Lung (tissue), 12 donors: Measurements from ENCODE around the gene KIF26A. TPM values are rescaled to one million over a fixed set of nuclear protein-coding genes. Genes with fewer than 3 reads are reported as not detected.

Source experiments
- ATAC-seq: fragments of 200-7000 bp; cut with Tn5 transposase; one replicate; pipeline ENCODE4 v1.9.1; 2020; ENCODE audit warnings: moderate number of reproducible peaks; ENCODE audit not compliant: insufficient read depth, low FRiP score
- DNase-seq, 3 donors: peaks; one replicate each; pipeline ENCODE4 v3.0.0-alpha.2; 2013 to 2017
- H3K27ac ChIP-seq, 2 donors: one replicate each; pipeline ENCODE4 v1.5.1; 2013; ENCODE audit warnings: mild to moderate bottlenecking in 2 of 2, moderate library complexity in 2 of 2, control low read depth in 1 of 2, inconsistent platforms in 1 of 2, low read depth in 1 of 2, low read length in 1 of 2
- H3K27me3 ChIP-seq, 3 donors: one replicate each; pipeline ENCODE4 v1.5.1; 2013; ENCODE audit warnings: low read length in 2 of 3; ENCODE audit not compliant: control insufficient read depth in 3 of 3, insufficient read depth in 3 of 3
- H3K36me3 ChIP-seq, 4 donors: one replicate each; pipeline ENCODE4 v1.5.1; 2013; ENCODE audit warnings: low read length in 4 of 4, mild to moderate bottlenecking in 1 of 4, moderate library complexity in 1 of 4; ENCODE audit not compliant: control insufficient read depth in 4 of 4, insufficient read depth in 4 of 4
- H3K4me1 ChIP-seq, 5 donors: one replicate each; pipeline ENCODE4 v1.5.1; 2013; ENCODE audit warnings: low read length in 5 of 5, mild to moderate bottlenecking in 2 of 5, moderate library complexity in 1 of 5; ENCODE audit not compliant: control insufficient read depth in 5 of 5, insufficient read depth in 5 of 5
- H3K4me3 ChIP-seq: one replicate; pipeline ENCODE4 v1.5.1; 2013; ENCODE audit warnings: mild to moderate bottlenecking, control low read depth, moderate library complexity
- H3K9ac ChIP-seq, 2 donors: one replicate each; pipeline ENCODE4 v1.5.1; 2013; ENCODE audit warnings: low read length in 2 of 2, control low read depth in 1 of 2; ENCODE audit not compliant: insufficient read depth in 1 of 2
- H3K9me3 ChIP-seq, 4 donors: one replicate each; pipeline ENCODE4 v1.5.1; 2013; ENCODE audit warnings: low read length in 3 of 4, mild to moderate bottlenecking in 1 of 4, moderate library complexity in 1 of 4; ENCODE audit not compliant: control insufficient read depth in 4 of 4, insufficient read depth in 3 of 4
- CTCF ChIP-seq: IDR thresholded peaks from 2 replicates; pipeline ENCODE4 v1.5.1; 2012; ENCODE audit warnings: mild to moderate bottlenecking; ENCODE audit errors: control extremely low read depth, extremely low read depth
- WGBS, 2 donors: extraction: QIAGEN DNeasy Blood & Tissue Kit; methylation state at CpG; one replicate each; pipeline ENCODE4 v1.1.7; 2013; 5-methylcytosine and 5-hydroxymethylcytosine counted together
- polyA plus RNA-seq, 2 donors: library from polyadenylated mRNA; stranded (reverse); fragments of 200-250 nt; gene quantifications; one replicate each; pipeline ENCODE4 v1.2.1, GENCODE V29; 2013
- total RNA-seq, 2 donors: library from RNA; depleted of rRNA in 1 of 2; stranded (reverse); fragments of >200 nt in 1 of 2; gene quantifications; one replicate each; pipeline ENCODE4 v1.2.1, GENCODE V29; 2014 to 2021
- donor health status: control.
- donor health status: control.
- donor health status: Bipolar disorder and iron deficiency.
- donor health status: healthy.
- donor health status: DM: yes; HTN: yes; CAD: no.

Gene KIF26A
- total and polyA plus RNA-seq, 4 donors, result 2.4 to 11.4 (median 4.5) TPM

DNA sequence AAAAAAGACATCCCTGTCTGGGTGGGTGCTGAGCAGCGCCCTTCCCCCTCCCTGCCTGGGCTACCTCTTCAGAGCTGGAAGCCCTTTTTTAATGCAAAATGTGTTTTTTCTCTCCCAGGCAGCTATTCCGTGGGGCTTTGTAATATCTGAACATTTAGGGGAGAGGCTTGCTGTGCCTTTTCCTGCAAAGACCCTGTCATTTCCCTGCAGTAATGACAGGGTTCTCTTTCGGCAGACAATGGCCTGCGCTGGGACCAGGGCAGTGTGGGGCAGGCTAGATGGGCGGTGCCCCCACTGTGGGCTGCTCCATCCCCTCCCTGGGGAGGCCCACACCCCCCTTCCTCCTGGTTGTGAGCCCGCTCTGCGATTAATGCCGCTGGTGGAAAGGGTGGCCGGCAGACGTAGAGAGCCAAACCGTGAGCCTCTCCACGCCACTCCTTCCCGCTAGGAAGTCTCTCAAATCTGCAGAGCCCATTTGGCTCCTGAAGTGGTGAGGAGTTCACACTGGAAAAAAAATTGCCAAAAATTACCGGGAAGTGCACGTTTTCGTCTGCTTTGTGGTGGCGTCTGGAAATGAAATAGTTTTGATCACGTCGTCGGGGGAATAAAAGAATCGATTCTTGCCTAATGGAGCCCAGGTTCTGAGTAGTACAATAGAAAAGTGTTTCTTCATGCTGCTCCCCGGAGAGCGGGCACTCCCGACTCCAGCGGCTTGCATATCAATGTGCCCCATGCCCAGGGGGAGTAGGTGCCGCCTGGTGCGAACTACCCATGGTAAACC lies 31.5 kb downstream of the KIF26A start:
- H3K4me3 ChIP-seq, result no peak overlapping the region
- no peak overlapping the region for H3K9ac ChIP-seq
- H3K27me3 ChIP-seq, result no peaks in the 10 kb centered on the region
- no peak for TF ChIP-seq CTCF
- 82 to 85% methylated on average over 27 of the region's 27 CpGs for WGBS, 2 donors
- no peaks in the 10 kb centered on the region for H3K9me3 ChIP-seq
- peaks cover 0 to 8% (median 0%) of the 10 kb centered on the region in 4 donors for H3K36me3 ChIP-seq
- ATAC-seq, result no peak
- DNase-seq, result no peak
- peaks cover 0 to 9% (median 0%) of the 10 kb centered on the region in 5 donors for H3K4me1 ChIP-seq
- H3K27ac ChIP-seq, result no peak overlapping the region

DNA sequence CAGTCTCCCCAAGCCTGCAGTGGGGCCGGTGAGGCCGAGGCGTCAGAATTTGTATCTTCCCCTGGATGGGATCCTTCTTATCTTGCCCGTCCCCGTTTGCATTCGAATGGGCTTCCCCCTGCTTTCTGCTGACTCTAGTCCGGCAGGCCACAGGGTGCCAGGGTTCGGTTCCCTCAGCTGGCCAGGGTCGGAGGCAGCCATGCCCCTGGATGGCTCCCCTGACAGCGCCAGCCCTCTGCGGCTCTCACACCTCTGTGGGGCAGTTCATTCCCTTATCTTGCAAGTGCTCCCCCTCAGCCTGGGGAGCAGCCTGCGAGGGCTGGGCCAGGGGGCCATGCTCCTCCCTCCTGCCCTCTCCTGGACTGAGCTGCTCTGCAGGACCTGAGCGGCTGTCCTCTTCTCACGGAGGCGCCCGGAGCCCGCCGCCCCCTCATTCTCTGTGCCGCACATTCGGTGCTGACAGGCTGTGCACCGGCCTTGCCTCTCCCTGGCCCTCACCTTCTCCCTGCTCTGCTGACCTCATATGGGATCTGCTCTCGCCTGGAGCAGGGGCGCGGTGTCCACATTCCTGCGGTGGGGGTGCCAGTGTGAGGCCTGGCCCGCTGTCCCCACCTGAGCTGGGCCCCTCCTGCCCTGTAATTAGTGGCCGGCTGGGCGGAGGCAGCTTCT lies 32.8 kb downstream of the KIF26A start:
- DNase-seq (peak in 2 of 3 donors; percentile 49 to 67), ATAC-seq (peak; percentile 42)
- H3K27ac ChIP-seq, result no peak overlapping the region
- H3K4me1 ChIP-seq, result peaks cover 0 to 9% (median 0%) of the 10 kb centered on the region in 5 donors
- H3K4me3 ChIP-seq, result no peak overlapping the region
- no peak overlapping the region for H3K9ac ChIP-seq
- 71 to 86% methylated on average over 28 of the region's 28 CpGs for WGBS, 2 donors
- no peaks in the 10 kb centered on the region for H3K27me3 ChIP-seq
- peaks cover 0 to 8% (median 3%) of the 10 kb centered on the region in 4 donors for H3K36me3 ChIP-seq
- no peaks in the 10 kb centered on the region for H3K9me3 ChIP-seq
- TF ChIP-seq CTCF, result no peak

DNA sequence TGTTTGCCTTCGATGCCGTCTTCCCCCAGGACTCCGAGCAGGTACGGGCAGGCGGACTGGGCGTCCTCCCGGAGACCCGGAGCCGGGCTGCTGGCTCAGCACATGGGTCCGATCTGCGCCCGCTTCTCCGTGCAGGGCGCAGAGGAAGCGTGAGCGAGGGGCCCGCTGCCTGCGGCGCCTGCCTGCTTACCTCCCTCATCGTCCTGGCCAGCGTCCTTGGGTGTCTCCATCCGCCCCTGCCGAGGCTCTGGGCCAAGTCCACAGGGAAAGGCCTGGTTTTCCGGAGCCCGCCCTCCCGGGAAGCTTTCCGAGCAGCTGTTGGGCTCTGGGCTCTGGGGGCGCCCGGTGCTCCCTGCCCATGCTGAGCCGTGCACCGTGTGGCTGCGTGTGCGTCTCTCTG lies 33.5 kb downstream of the KIF26A start:
- peaks cover 0 to 8% (median 3%) of the 10 kb centered on the region in 4 donors for H3K36me3 ChIP-seq
- DNase-seq, result no peak
- no peak overlapping the region for H3K9ac ChIP-seq
- H3K27ac ChIP-seq, result no peak overlapping the region
- WGBS, 2 donors, result 65 to 79% methylated on average over 33 of the region's 33 CpGs
- no peaks in the 10 kb centered on the region for H3K27me3 ChIP-seq
- no peak overlapping the region for H3K4me3 ChIP-seq
- peaks cover 0 to 9% (median 0%) of the 10 kb centered on the region in 5 donors for H3K4me1 ChIP-seq
- ATAC-seq, result no peak
- H3K9me3 ChIP-seq, result no peaks in the 10 kb centered on the region
- no peak for TF ChIP-seq CTCF
